Upper lobe of left lung (tissue), 6 donors: ENCODE results near the gene SORCS1. TPM values are rescaled to one million over a fixed set of nuclear protein-coding genes. Genes with fewer than 3 reads are reported as not detected.

Experiments used
- ATAC-seq, 2 donors: fragments of 200-7000 bp; cut with Tn5 transposase; one replicate each; pipeline ENCODE4 v1.9.1; 2022; ENCODE audit warnings: mild to moderate bottlenecking in 2 of 2, moderate library complexity in 2 of 2; ENCODE audit not compliant: low FRiP score in 2 of 2
- DNase-seq, 2 donors: peaks; one replicate each; pipeline ENCODE4 v3.0.0-alpha.2; 2019 to 2020
- H3K27ac ChIP-seq, 4 donors: fragments of 200-600 bp; sonication (generic); one replicate each; pipeline ENCODE4 v1.5.1; 2016 to 2019
- H3K27me3 ChIP-seq, 4 donors: fragments of 200-600 bp; sonication (generic); one replicate each; pipeline ENCODE4 v1.5.1; 2017 to 2019
- H3K36me3 ChIP-seq, 4 donors: fragments of 200-600 bp; sonication (generic); one replicate each; pipeline ENCODE4 v1.5.1; 2016 to 2019
- H3K4me1 ChIP-seq, 4 donors: fragments of 200-600 bp; sonication (generic); one replicate each; pipeline ENCODE4 v1.5.1; 2018 to 2019
- H3K4me3 ChIP-seq, 4 donors: fragments of 200-600 bp; sonication (generic); one replicate each; pipeline ENCODE4 v1.5.1; 2017 to 2019; ENCODE audit warnings: mild to moderate bottlenecking in 2 of 4, moderate library complexity in 1 of 4
- H3K9me3 ChIP-seq, 4 donors: fragments of 200-600 bp; sonication (generic); one replicate each; pipeline ENCODE4 v1.5.1; 2018 to 2019
- CTCF ChIP-seq, 6 experiments: fragments of 450-650 bp in 4 of 6; fragments of 200-600 bp in 2 of 6; sonication (generic) in 2 of 6; IDR thresholded peaks; one replicate each; pipeline ENCODE4 v1.5.1; 2016 to 2019; ENCODE audit warnings: antibody characterized with exemption in 6 of 6
- EP300 ChIP-seq, 4 donors: sonication (generic); formaldehyde crosslinking; IDR thresholded peaks; one replicate each; pipeline ENCODE4 v1.5.1; 2017; ENCODE audit warnings: antibody characterized with exemption in 4 of 4, control low read depth in 2 of 4
- POLR2A ChIP-seq, 4 donors: fragments of 450-650 bp; IDR thresholded peaks; one replicate each; pipeline ENCODE4 v1.5.1; 2016 to 2017; ENCODE audit warnings: antibody characterized with exemption in 4 of 4, mild to moderate bottlenecking in 2 of 4
- POLR2AphosphoS5 ChIP-seq, 2 donors: sonication (generic); formaldehyde crosslinking; IDR thresholded peaks; one replicate each; pipeline ENCODE4 v1.5.1; 2017; ENCODE audit warnings: antibody characterized with exemption in 2 of 2
- WGBS, 2 donors: methylation state at CpG; one replicate each; pipeline ENCODE4 v1.1.5; 2017 to 2018; 5-methylcytosine and 5-hydroxymethylcytosine counted together
- total RNA-seq, 6 donors: library from RNA; depleted of rRNA in 4 of 6; stranded (reverse); fragments of >200 nt in 4 of 6; gene quantifications; one replicate each; pipeline versions ENCODE4 v1.1.0 to v1.2.1, GENCODE V29; 2016 to 2021
- donor health status: DM: no; HTN: no; CAD: no; lungs with moderate emphysema.
- donor health status: DM: no; HTN: yes; CAD: no; lungs with severe emphysema.

Gene SORCS1
- total RNA-seq, 6 donors from 2014 or later = 0.10 to 0.77 (median 0.10) TPM; not detected in 3

- no peak for TF ChIP-seq CTCF (IDR thresholded peaks at IDR 0.05)
- no peak for TF ChIP-seq POLR2AphosphoS5 (IDR thresholded peaks at IDR 0.05)
- no peak for TF ChIP-seq EP300 (IDR thresholded peaks at IDR 0.05)
- no peak for TF ChIP-seq POLR2A (IDR thresholded peaks at IDR 0.05)
- Histone ChIP-seq H3K4me1 (no peaks in the 10 kb centered on the region), H3K27me3 (no peaks in the 10 kb centered on the region), H3K4me3 (no peak overlapping the region), H3K27ac (no peak overlapping the region), H3K9me3 (no peaks in the 10 kb centered on the region), H3K36me3 (no peaks in the 10 kb centered on the region)
- ATAC-seq (no peak), DNase-seq (no peak)
- WGBS, 2 donors = 82 to 84% methylated on average over 3 of the region's 3 CpGs
Measured at GRCh38 chr10:106660550-106660949, 504.0 kb downstream of the SORCS1 start.

- Histone ChIP-seq H3K27ac (no peak overlapping the region), H3K4me3 (no peak overlapping the region), H3K36me3 (no peaks in the 10 kb centered on the region), H3K27me3 (no peaks in the 10 kb centered on the region), H3K4me1 (no peaks in the 10 kb centered on the region), H3K9me3 (no peaks in the 10 kb centered on the region)
- no peak for DNase-seq
- no peak for ATAC-seq
- 94 to 96% methylated on average over 3 of the region's 3 CpGs for WGBS, 2 donors
- TF ChIP-seq POLR2A (IDR thresholded peaks at IDR 0.05) (no peak), CTCF (IDR thresholded peaks at IDR 0.05) (no peak), POLR2AphosphoS5 (IDR thresholded peaks at IDR 0.05) (no peak), EP300 (IDR thresholded peaks at IDR 0.05) (no peak)
Measured at GRCh38 chr10:106655636-106656035, 508.9 kb downstream of the SORCS1 start.

GRCh38 chr10:106655165-106655564, 509.3 kb downstream of the SORCS1 start:
- Histone ChIP-seq H3K27me3 (no peaks in the 10 kb centered on the region), H3K27ac (no peak overlapping the region), H3K4me3 (no peak overlapping the region), H3K9me3 (no peaks in the 10 kb centered on the region), H3K4me1 (no peaks in the 10 kb centered on the region), H3K36me3 (no peaks in the 10 kb centered on the region)
- no peak for ATAC-seq
- no peak for TF ChIP-seq CTCF (IDR thresholded peaks at IDR 0.05)
- TF ChIP-seq POLR2AphosphoS5 (IDR thresholded peaks at IDR 0.05) = no peak
- TF ChIP-seq EP300 (IDR thresholded peaks at IDR 0.05) = no peak
- no peak for TF ChIP-seq POLR2A (IDR thresholded peaks at IDR 0.05)
- DNase-seq = no peak

GRCh38 chr10:106652279-106652678, 512.2 kb downstream of the SORCS1 start:
- no peak for ATAC-seq
- peak in 1 of 2 donors; percentile 22 for DNase-seq
- Histone ChIP-seq H3K36me3 (no peaks in the 10 kb centered on the region), H3K4me1 (no peaks in the 10 kb centered on the region), H3K4me3 (no peak overlapping the region), H3K27ac (no peak overlapping the region), H3K9me3 (no peaks in the 10 kb centered on the region), H3K27me3 (no peaks in the 10 kb centered on the region)
- 85 to 87% methylated on average over 9 of the region's 9 CpGs for WGBS, 2 donors
- TF ChIP-seq CTCF (IDR thresholded peaks at IDR 0.05) = no peak
- TF ChIP-seq POLR2A (IDR thresholded peaks at IDR 0.05) = no peak
- TF ChIP-seq POLR2AphosphoS5 (IDR thresholded peaks at IDR 0.05) = no peak
- TF ChIP-seq EP300 (IDR thresholded peaks at IDR 0.05) = no peak
